Fibroblast of villous mesenchyme (primary cell): ENCODE data around the gene MAMDC2. TPM values are rescaled to one million over a fixed set of nuclear protein-coding genes. Genes with fewer than 3 reads are reported as not detected.

ENCODE experiments used
- DNase-seq: peaks from one replicate; pipeline ENCODE4 v3.0.0-alpha.2; 2010; ENCODE audit warnings: low read depth
- H3K4me3 ChIP-seq: 2 replicates; pipeline ENCODE4 v1.5.1; 2011; ENCODE audit warnings: low read depth, mild to moderate bottlenecking, low read length
- CTCF ChIP-seq: IDR thresholded peaks from 2 replicates; pipeline ENCODE4 v1.5.1; 2012; ENCODE audit warnings: low read depth, mild to moderate bottlenecking, low read length; ENCODE audit not compliant: insufficient read depth
- total RNA-seq: library from RNA; depleted of rRNA; stranded (reverse); fragments of >200 nt; gene quantifications from 2 replicates; pipeline ENCODE4 v1.2.3, GENCODE V29; 2012

MAMDC2 gene
- total RNA-seq, 1 donor, result 22.9 TPM

GRCh38 chr9:70259512-70259802 is 215.8 kb downstream of the MAMDC2 start:
- H3K4me3 ChIP-seq, result peak overlapping the region; percentile 90
- no peak for TF ChIP-seq CTCF

GRCh38 chr9:70260007-70260443 is 216.4 kb downstream of the MAMDC2 start:
- TF ChIP-seq CTCF, result no peak
- peak; percentile 35 for DNase-seq
- H3K4me3 ChIP-seq, result peak overlapping the region; percentile 90

More at GRCh38 chr9:70259512-70259802, 215.8 kb downstream of the MAMDC2 start:
- no peak for DNase-seq

GRCh38 chr9:70260606-70261005 is 217.0 kb downstream of the MAMDC2 start:
- DNase-seq, result no peak
- TF ChIP-seq CTCF, result no peak
- H3K4me3 ChIP-seq, result peak overlapping the region; percentile 90

GRCh38 chr9:70261131-70261870 is 217.7 kb downstream of the MAMDC2 start:
- H3K4me3 ChIP-seq, result peak overlapping the region; percentile 90
- DNase-seq, result peak; percentile 17
- TF ChIP-seq CTCF, result no peak

GRCh38 chr9:70262366-70262765 is 218.7 kb downstream of the MAMDC2 start:
- no peak for DNase-seq
- TF ChIP-seq CTCF, result no peak
- peak overlapping the region; percentile 26 for H3K4me3 ChIP-seq

- peak; percentile 63 for DNase-seq
- H3K4me3 ChIP-seq, result peak overlapping the region; percentile 10
Measured at GRCh38 chr9:70262948-70263347, 219.3 kb downstream of the MAMDC2 start.

More at GRCh38 chr9:70262948-70263347, 219.3 kb downstream of the MAMDC2 start:
- no peak for TF ChIP-seq CTCF
